Right lobe of liver (tissue), 6 donors: ENCODE results near the gene PHF2. TPM values are rescaled to one million over a fixed set of nuclear protein-coding genes. Genes with fewer than 3 reads are reported as not detected.

Source experiments
- ATAC-seq, 4 donors: fragments of 200-7000 bp; cut with Tn5 transposase; one replicate each; pipeline ENCODE4 v1.9.1; 2020; ENCODE audit warnings: mild to moderate bottlenecking in 4 of 4, moderate library complexity in 4 of 4
- DNase-seq, 3 donors: peaks; one replicate each; pipeline ENCODE4 v3.0.0-alpha.2; 2020
- H3K27ac ChIP-seq, 3 donors: fragments of 200-600 bp; one replicate each; pipeline ENCODE4 v1.8.0; 2022
- H3K27me3 ChIP-seq, 2 donors: fragments of 200-600 bp; one replicate each; pipeline ENCODE4 v1.8.0; 2022
- H3K36me3 ChIP-seq, 4 donors: fragments of 200-600 bp; sonication (generic) in 1 of 4; one replicate each; pipeline versions ENCODE4 v1.5.1 to v1.8.0; 2017 to 2022; ENCODE audit warnings: control low read depth in 1 of 4
- H3K4me1 ChIP-seq, 4 donors: fragments of 200-600 bp; sonication (generic) in 1 of 4; one replicate each; pipeline versions ENCODE4 v1.5.1 to v1.8.0; 2017 to 2022; ENCODE audit warnings: control low read depth in 1 of 4
- H3K4me3 ChIP-seq, 3 donors: fragments of 200-600 bp; one replicate each; pipeline ENCODE4 v1.8.0; 2022
- H3K9me3 ChIP-seq, 4 donors: fragments of 200-600 bp; sonication (generic) in 1 of 4; one replicate each; pipeline versions ENCODE4 v1.5.1 to v1.8.0; 2017 to 2022; ENCODE audit warnings: control low read depth in 1 of 4
- POLR2A ChIP-seq: fragments of 450-650 bp; IDR thresholded peaks from one replicate; pipeline ENCODE4 v1.6.1; 2017; ENCODE audit warnings: antibody characterized with exemption, mild to moderate bottlenecking
- WGBS: methylation state at CpG from one replicate; pipeline ENCODE4 v1.1.6; 2018; ENCODE audit warnings: low coverage, low lambda C conversion rate; ENCODE audit not compliant: insufficient coverage; ENCODE audit errors: missing lambda C conversion rate; 5-methylcytosine and 5-hydroxymethylcytosine counted together
- intact Hi-C, 2 donors: fragments of 100-400 bp; cut with DNase I; formaldehyde crosslinking; loops; one replicate each; pipeline versions ENCODE4 v1.11.2 to v1.14.1; 2022
- total RNA-seq, 6 experiments: library from RNA; depleted of rRNA in 2 of 6; stranded (reverse); fragments of >200 nt in 2 of 6; fragmentation: NEBNext Ultra II Directional in 3 of 6; extraction: Animal tissue kit (Norgen Biotek cat#: 25700) in 3 of 6; gene quantifications; one replicate each; pipeline versions ENCODE4 v1.1.0 to v1.2.4, GENCODE V29; 2016 to 2023
- TF ChIP-seq, protein P1 (sequence below), 4 donors: fragments of 200-600 bp in 3 of 4; fragments of 450-650 bp in 1 of 4; IDR thresholded peaks; one replicate each; pipeline versions ENCODE4 v1.5.1 to v1.8.0; 2016 to 2022; ENCODE audit warnings: antibody characterized with exemption in 4 of 4, mild to moderate bottlenecking in 2 of 4
- donor health status: DM: no; HTN: yes; CAD: no.
- donor health status: DM: no; HTN: no; CAD: no.
- donor health status: DM: no; HTN: no; CAD: no.
- donor health status: DM: no; HTN: yes; CAD: no.
- donor health status: DM: no; HTN: yes; CAD: no.

Gene PHF2
- total RNA-seq, 6 experiments from 2014 or later, result 6.3 to 8.5 (median 6.8) TPM

DNA sequence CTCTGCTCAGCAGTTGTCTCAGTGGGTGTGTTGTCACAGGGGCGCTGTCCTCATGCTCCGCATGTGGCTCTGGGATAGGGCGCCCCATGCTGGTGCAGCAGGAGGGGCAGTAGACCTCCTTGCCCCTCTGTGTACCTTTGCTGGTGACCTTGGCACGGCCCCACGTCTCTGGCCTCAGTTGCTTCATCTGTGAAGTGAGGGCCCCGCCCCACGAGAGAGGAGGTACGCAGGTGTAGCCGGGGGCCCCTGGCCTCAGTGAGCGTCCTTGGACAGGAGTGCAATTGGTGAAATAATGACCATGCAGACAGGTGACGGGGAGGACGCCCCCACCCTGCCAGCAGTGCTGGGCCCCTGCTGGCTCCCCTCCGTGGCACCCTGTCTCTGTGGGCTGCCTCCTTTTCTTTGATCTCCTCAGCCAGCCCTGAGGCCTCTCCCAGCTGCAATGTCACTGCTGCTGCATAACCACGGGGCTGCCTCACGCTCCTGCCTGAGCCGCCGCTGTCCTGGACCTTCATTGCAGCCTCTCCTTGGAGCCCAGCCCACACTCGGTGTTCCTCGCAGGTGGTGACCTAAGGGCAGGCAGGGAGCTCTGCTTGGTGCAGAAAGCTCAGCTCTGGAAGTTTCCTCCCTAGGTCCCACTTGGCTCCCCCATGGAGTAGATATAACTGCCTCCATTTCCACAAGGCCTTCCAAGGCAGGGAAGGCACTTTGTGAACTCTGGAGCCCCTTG, 57.3 kb downstream of the PHF2 start:
- H3K4me1 ChIP-seq, result no peaks in the 10 kb centered on the region
- peaks cover 0 to 10% (median 4%) of the 10 kb centered on the region in 4 donors for H3K36me3 ChIP-seq
- intact Hi-C loops, result no loop called here
- no peak for ATAC-seq
- TF ChIP-seq, protein P1, sequence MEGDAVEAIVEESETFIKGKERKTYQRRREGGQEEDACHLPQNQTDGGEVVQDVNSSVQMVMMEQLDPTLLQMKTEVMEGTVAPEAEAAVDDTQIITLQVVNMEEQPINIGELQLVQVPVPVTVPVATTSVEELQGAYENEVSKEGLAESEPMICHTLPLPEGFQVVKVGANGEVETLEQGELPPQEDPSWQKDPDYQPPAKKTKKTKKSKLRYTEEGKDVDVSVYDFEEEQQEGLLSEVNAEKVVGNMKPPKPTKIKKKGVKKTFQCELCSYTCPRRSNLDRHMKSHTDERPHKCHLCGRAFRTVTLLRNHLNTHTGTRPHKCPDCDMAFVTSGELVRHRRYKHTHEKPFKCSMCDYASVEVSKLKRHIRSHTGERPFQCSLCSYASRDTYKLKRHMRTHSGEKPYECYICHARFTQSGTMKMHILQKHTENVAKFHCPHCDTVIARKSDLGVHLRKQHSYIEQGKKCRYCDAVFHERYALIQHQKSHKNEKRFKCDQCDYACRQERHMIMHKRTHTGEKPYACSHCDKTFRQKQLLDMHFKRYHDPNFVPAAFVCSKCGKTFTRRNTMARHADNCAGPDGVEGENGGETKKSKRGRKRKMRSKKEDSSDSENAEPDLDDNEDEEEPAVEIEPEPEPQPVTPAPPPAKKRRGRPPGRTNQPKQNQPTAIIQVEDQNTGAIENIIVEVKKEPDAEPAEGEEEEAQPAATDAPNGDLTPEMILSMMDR (IDR thresholded peaks at IDR 0.05), result no peak
- TF ChIP-seq POLR2A, result no peak
- no peak overlapping the region for H3K27ac ChIP-seq
- H3K9me3 ChIP-seq, result peaks cover 0 to 9% (median 0%) of the 10 kb centered on the region in 4 donors
- DNase-seq, result no peak
- 72% methylated on average over 6 of the region's 19 CpGs for WGBS
- H3K4me3 ChIP-seq, result no peak overlapping the region
- no peaks in the 10 kb centered on the region for H3K27me3 ChIP-seq

DNA sequence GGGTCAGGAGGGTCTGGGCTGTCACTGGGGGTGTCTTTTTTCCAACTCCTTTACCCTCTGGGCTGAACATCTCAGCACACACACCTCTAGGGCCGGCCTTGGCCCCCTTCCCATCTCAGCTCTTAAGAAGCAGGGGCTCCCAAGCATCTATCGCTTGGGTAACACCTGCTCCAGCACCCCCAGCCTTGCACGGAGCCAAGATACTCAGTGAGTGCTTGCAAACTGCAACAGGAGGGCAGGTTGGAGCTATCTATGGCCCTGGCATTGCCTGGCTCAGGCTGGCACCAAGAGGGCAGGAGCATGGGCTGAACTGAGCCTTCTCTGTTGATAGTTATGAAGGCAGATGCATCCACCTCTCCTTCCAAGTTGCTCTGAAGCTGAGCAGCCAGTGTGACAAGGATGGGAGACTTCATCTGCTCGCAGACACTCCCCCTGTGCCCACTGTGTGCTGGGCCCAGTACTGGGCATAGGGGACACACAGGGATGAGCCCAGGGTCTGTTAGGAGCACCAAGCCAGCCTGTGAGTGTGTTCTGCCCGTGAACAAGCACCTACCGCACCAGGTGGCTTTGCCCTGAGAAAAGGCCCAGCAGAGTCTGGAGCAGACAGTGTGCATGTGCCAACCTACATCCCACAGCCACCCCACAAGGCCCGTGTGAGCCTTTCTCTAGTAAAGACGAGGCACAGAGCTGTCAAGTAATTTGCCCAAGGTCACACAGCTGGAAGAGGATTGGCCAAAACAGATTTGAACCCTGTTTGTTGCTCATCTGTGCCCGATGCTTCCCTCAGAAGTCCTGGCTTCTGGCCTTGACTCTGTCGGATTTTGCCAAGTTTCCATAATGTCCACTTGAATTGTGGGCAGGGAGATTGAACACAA, 58.2 kb downstream of the PHF2 start:
- ATAC-seq, result no peak
- Histone ChIP-seq H3K4me1 (no peaks in the 10 kb centered on the region), H3K4me3 (no peak overlapping the region), H3K27me3 (no peaks in the 10 kb centered on the region), H3K9me3 (peaks cover 0 to 9% (median 0%) of the 10 kb centered on the region in 4 donors), H3K27ac (no peak overlapping the region), H3K36me3 (peaks cover 0 to 10% (median 4%) of the 10 kb centered on the region in 4 donors)
- no peak for TF ChIP-seq POLR2A
- TF ChIP-seq, protein P1 (IDR thresholded peaks at IDR 0.05), result no peak
- no peak for DNase-seq
- intact Hi-C loops, result no loop called here
- 50% methylated on average over 2 of the region's 10 CpGs for WGBS

DNA sequence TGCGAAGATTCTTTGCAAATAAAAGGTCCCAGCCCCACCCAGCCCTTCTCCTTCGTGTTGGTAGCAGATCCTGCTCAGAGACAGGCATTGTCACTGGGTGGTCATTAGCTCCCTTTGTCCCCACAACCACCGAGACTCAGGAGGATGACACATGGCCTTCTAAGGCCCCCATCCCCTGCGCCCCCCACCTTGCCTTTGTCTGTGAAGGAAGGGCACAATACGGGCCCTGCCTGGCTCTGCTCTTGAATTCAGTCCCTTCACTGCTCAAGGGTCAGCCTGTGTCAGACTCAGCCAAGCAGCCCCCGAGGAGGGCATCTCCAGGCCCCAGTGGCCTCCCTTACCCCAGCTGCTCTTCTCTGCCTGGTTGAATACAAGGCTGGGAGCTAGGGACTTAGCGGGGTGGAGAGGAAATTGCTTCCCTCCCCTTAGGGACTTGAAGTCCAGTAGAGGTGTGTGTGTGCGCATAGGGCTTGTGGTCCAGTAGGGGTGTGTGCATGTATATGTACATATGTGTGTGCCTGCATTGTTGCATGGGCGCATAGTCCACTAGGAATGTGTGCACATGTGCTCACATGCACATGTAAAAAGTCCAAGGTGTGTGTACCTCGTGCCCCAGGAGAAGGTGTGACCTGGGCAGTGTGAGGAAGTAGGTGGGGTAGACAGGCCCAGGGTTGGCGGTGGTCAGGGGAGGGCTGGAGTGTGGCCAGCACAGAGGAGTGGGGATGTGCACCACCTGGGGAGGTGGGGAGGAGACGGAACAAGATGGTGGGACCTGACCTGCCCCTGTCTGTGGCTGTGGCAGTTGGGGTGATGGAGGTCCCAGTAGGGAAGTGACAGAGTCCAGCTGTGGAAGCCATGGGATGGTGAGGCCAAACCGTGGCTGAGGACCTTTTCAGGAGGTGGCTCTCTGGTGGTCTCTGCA, 59.1 kb downstream of the PHF2 start:
- 70% methylated on average over 5 of the region's 13 CpGs for WGBS
- Histone ChIP-seq H3K9me3 (peaks cover 0 to 9% (median 0%) of the 10 kb centered on the region in 4 donors), H3K27me3 (no peaks in the 10 kb centered on the region), H3K4me1 (no peaks in the 10 kb centered on the region), H3K27ac (no peak overlapping the region), H3K4me3 (no peak overlapping the region), H3K36me3 (peaks cover 0 to 10% (median 5%) of the 10 kb centered on the region in 4 donors)
- intact Hi-C loops, result no loop called here
- ATAC-seq, result no peak
- peak in 1 of 3 donors; percentile 45 for DNase-seq
- TF ChIP-seq, protein P1 (IDR thresholded peaks at IDR 0.05), result no peak

DNA sequence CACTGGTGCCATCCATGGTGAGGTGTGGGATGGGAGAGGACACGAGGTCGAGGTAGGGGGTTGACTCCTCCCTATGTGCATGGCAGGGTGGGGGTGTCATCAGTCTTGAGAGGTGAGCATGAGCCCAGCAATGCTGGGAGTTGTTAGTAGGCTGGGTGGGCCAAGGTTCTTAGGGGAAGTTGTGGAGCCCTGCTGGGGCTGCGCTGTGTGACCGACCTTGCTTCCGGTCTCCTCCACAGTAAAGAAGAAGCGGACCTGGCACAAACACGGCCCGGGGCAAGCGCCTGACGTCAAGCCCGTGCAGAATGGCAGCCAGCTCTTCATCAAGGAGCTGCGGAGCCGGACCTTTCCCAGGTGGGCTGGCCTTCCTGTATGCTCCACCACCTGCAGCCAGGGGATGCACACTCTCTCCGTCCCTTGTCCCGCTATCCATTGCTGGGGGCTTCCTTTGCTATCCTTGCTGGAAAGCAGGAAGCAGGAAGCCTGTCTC, 59.8 kb downstream of the PHF2 start:
- ATAC-seq (no peak), DNase-seq (peak in 1 of 3 donors; percentile 35)
- Histone ChIP-seq H3K36me3 (peaks cover 0 to 14% (median 6%) of the 10 kb centered on the region in 4 donors), H3K4me1 (no peaks in the 10 kb centered on the region), H3K4me3 (no peak overlapping the region), H3K27ac (no peak overlapping the region), H3K27me3 (no peaks in the 10 kb centered on the region), H3K9me3 (peaks cover 0 to 9% (median 0%) of the 10 kb centered on the region in 4 donors)
- intact Hi-C loops, result no loop called here
- TF ChIP-seq POLR2A, result no peak
- TF ChIP-seq, protein P1 (IDR thresholded peaks at IDR 0.05), result no peak
- WGBS, result 87% methylated on average over 3 of the region's 15 CpGs
